Panc1 (cell line): ENCODE data around the gene GIGYF1. TPM values are rescaled to one million over a fixed set of nuclear protein-coding genes. Genes with fewer than 3 reads are reported as not detected.

Source experiments
- ATAC-seq: fragments of 200-7000 bp; cut with Tn5 transposase; 2 replicates; pipeline ENCODE4 v1.9.1; 2020; ENCODE audit warnings: mild to moderate bottlenecking, moderate library complexity
- BruUV-seq: library from RNA; stranded (reverse); fragments of 400-500 nt; replicated peaks from 2 replicates; lab custom pipeline; 2021; lab: Mats Ljungman, UMichigan
- CTCF ChIA-PET: fragments of 300-600 bp; sonication (Branson Sonifier 250); formaldehyde crosslinking; loops from one replicate; lab custom pipeline; 2022; ENCODE audit warnings: antibody characterized with exemption; lab: Charles Lee
- POLR2A ChIA-PET: fragments of 300-600 bp; sonication (Branson Sonifier 250); formaldehyde crosslinking; loops from one replicate; lab custom pipeline; 2022; ENCODE audit warnings: antibody characterized with exemption; lab: Charles Lee
- DNase-seq: peaks from one replicate; pipeline ENCODE4 v3.0.0-alpha.2; 2010; ENCODE audit warnings: low read depth, low spot score
- H3K27ac ChIP-seq: 2 replicates; pipeline ENCODE4 v1.5.1; 2011; ENCODE audit warnings: mild to moderate bottlenecking, low read length, inconsistent platforms
- H3K27me3 ChIP-seq: fragments of 200-500 bp; sonication (Bioruptor generic); 2 replicates; pipeline ENCODE4 v1.6.0; 2014; ENCODE audit warnings: low read length, inconsistent platforms; ENCODE audit not compliant: control insufficient read depth, insufficient read depth
- H3K36me3 ChIP-seq: fragments of 200-500 bp; sonication (Bioruptor generic); 2 replicates; pipeline ENCODE4 v1.5.1; 2014; ENCODE audit warnings: inconsistent platforms, mild to moderate bottlenecking, low read length, moderate library complexity; ENCODE audit not compliant: control insufficient read depth, insufficient read depth
- H3K4me1 ChIP-seq: 2 replicates; pipeline ENCODE4 v1.5.1; 2011; ENCODE audit warnings: inconsistent platforms, mild to moderate bottlenecking, low read length, moderate library complexity; ENCODE audit not compliant: control insufficient read depth, insufficient read depth
- H3K4me3 ChIP-seq, 2 experiments: 2 replicates each; pipeline ENCODE4 v1.5.1; 2011 to 2012; ENCODE audit warnings: low read depth in 2 of 2, low read length in 2 of 2, mild to moderate bottlenecking in 2 of 2, inconsistent platforms in 1 of 2, moderate library complexity in 1 of 2
- H3K9me3 ChIP-seq: fragments of 200-500 bp; sonication (Bioruptor generic); 2 replicates; pipeline ENCODE4 v1.5.1; 2014; ENCODE audit warnings: low read depth, mild to moderate bottlenecking, inconsistent platforms, low read length, moderate library complexity; ENCODE audit not compliant: control insufficient read depth, insufficient read depth
- CTCF ChIP-seq: fragments of 450-650 bp; IDR thresholded peaks from 2 replicates; pipeline ENCODE4 v1.5.1; 2017; ENCODE audit warnings: mild to moderate bottlenecking
- POLR2AphosphoS5 ChIP-seq: IDR thresholded peaks from 2 replicates; pipeline ENCODE4 v1.6.1; 2012; ENCODE audit warnings: mild to moderate bottlenecking, low read depth, low read length, moderate library complexity
- SIN3A ChIP-seq: IDR thresholded peaks from 2 replicates; pipeline ENCODE4 v1.6.1; 2012; ENCODE audit warnings: low read depth, mild to moderate bottlenecking, low read length, moderate library complexity, borderline replicate concordance; ENCODE audit not compliant: insufficient read depth
- in situ Hi-C: cut with HindIII; loops from 2 replicates; pipeline ENCODE4 v1.10.0; 2016; ENCODE audit warnings: low sequenced_read_pairs, low pct_unique_long_range_greater_than_20kb
- intact Hi-C: fragments of 100-400 bp; cut with micrococcal nuclease; formaldehyde crosslinking; loops from one replicate; pipeline ENCODE4 v1.10.0; 2022; ENCODE audit not compliant: unreplicated experiment
- total RNA-seq: library from RNA; stranded (reverse); gene quantifications from one replicate; pipeline ENCODE4 v1.2.1, GENCODE V29; 2021; ENCODE audit not compliant: unreplicated experiment

GIGYF1 gene
- total RNA-seq, 1 experiment from 2014 or later: 52.6 TPM

DNA sequence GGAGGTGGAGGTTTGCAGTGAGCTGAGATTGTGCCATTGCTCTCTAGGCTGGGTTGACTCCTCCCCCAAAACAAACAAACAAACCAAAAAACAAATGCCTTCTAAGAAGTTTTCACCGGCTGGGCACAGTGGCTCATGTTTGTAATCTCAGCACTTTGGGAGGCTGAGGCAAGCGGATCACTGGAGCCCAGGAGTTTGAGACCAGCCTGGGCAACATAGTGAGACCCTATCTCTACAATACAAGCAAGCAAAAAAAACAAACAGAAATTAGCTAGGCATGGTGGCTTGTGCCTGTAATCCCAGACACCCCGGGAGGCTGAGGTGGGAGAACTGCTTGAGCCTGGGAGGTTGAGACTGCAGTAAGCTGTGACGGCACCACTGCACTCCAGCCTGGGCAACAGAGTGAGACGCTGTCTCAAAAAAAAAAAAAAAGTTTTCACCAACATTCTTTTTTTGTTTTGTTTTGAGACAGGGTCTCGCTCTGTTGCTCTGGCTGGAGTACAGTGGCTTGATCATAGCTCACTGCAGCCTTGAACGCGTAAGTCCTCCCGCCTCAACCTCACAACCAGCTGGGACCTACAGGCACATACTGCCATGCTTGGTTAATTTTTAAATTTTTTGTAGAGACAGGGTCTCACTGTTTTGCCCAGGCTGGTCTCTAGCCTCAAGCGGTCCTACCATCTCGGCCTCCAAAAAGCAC is 38.0 kb upstream of the GIGYF1 start:
- intact Hi-C loops (no loop called here), in situ Hi-C loops (no loop called here)
- no peaks in the 10 kb centered on the region for H3K27me3 ChIP-seq
- no TSS peak for BruUV-seq
- ChIA-PET POLR2A (interaction anchor here (0.7 kb wide), 1 partner anchor 75 kb away, joined by 3 read pairs; no protein-coding TSS in a partner anchor), CTCF (interaction anchor here (0.5 to 1.5 kb wide), 3 partner anchors 27 to 251 kb away, joined by 3 to 4 read pairs (median 4); no protein-coding TSS in a partner anchor)
- TF ChIP-seq SIN3A: no peak
- no peaks in the 10 kb centered on the region for H3K9me3 ChIP-seq
- ATAC-seq: no peak
- H3K4me1 ChIP-seq: no peaks in the 10 kb centered on the region
- no peak overlapping the region for H3K27ac ChIP-seq
- DNase-seq: no peak
- H3K4me3 ChIP-seq: no peak overlapping the region
- H3K36me3 ChIP-seq: no peaks in the 10 kb centered on the region

DNA sequence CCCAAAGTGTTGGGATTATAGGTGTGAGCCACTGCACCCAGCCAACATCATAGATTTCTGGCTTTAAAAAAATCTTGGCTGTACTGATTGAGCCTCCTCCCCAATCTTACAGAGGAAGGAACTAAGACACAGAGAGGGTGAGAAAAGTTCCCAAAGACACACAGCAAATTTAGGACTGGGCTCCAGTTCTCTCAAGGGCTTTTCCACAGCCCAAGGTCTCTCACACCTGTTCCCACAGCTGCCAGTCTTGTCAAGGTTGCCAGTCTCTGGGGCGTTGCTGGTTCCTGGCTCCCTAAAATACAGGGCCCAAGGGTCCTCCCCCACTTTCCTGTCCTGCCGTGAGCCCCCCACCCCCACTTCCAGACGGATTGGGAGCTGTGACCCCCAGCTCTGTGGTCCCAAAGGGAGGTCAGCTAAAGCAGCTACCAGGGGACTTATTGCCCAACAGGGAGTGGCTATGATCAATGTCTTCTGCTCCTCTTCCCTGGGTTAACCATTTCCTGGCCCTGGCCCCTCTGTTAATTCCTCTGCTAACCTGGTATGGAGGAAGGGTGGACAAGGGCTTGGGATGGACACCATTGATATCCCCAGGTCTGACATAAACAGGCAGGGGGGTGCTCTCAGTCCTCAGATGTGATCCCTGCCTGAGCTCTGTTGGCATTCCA is 36.2 kb upstream of the GIGYF1 start:
- DNase-seq (no peak), ATAC-seq (no peak)
- Histone ChIP-seq H3K4me3 (no peak overlapping the region), H3K27ac (no peak overlapping the region), H3K36me3 (no peaks in the 10 kb centered on the region), H3K4me1 (0 out of 2 replicates have a peak, but pooled peaks cover 8% of the 10 kb centered on the region), H3K9me3 (no peaks in the 10 kb centered on the region), H3K27me3 (no peaks in the 10 kb centered on the region)
- CTCF ChIA-PET: no interaction called here
- intact Hi-C loops (no loop called here), in situ Hi-C loops (no loop called here)
- no TSS peak for BruUV-seq
- TF ChIP-seq POLR2AphosphoS5 (no peak), CTCF (no peak)
- POLR2A ChIA-PET: no interaction called here

DNA sequence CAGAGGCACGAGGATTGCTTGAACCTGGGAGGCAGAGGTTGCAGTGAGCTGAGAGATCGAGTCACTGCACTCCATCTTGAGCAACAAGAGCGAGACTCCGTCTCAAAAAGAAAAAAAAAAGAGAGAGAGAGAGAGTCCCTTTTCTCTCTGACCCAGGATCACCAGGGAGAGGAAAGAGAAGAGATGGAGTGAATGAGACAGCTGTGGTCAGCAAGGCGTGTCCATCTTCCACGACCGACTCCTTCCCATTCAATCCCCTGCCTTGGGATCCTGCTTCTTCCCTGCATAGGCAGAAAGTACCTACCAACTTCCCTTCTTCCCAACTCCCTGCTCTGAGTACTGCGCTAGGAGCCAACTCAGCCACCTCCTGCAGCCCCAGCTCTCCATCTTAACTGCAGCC is 34.1 kb upstream of the GIGYF1 start:
- DNase-seq: no peak
- CTCF ChIA-PET: interaction anchor here (0.6 to 0.9 kb wide), 3 partner anchors 9 to 124 kb away, joined by 3 to 13 read pairs (median 5); partner anchors contain the start of gene SLC12A9
- Histone ChIP-seq H3K9me3 (no peaks in the 10 kb centered on the region), H3K36me3 (no peaks in the 10 kb centered on the region), H3K4me3 (no peak overlapping the region), H3K27me3 (no peaks in the 10 kb centered on the region), H3K4me1 (0 out of 2 replicates have a peak, but pooled peaks cover 8% of the 10 kb centered on the region), H3K27ac (no peak overlapping the region)
- BruUV-seq: no TSS peak
- TF ChIP-seq POLR2AphosphoS5: no peak
- POLR2A ChIA-PET: no interaction called here
- intact Hi-C loops (loop anchor here (10.0 kb wide), 1 partner anchor 67 kb away; no protein-coding TSS in a partner anchor), in situ Hi-C loops (no loop called here)
- ATAC-seq: no peak
